Endothelial cell of umbilical vein (primary cell): Measurements from ENCODE around the gene TKT. TPM values are rescaled to one million over a fixed set of nuclear protein-coding genes. Genes with fewer than 3 reads are reported as not detected.

Source experiments
- BruUV-seq: library from RNA; stranded (reverse); fragments of 400-500 nt; replicated peaks from 2 replicates; lab custom pipeline; 2021; lab: Mats Ljungman, UMichigan
- CTCF ChIA-PET: fragments of 300-600, 350-600 bp; sonication (Branson Sonifier 250); formaldehyde crosslinking; loops from one replicate; lab custom pipeline; 2021; ENCODE audit warnings: antibody characterized with exemption, inconsistent platforms; lab: Charles Lee
- POLR2A ChIA-PET: fragments of 300-600, 350-600 bp; sonication (Branson Sonifier 250); formaldehyde crosslinking; loops from one replicate; lab custom pipeline; 2021; ENCODE audit warnings: antibody characterized with exemption, inconsistent platforms; lab: Charles Lee
- DNase-seq: peaks from one replicate; pipeline ENCODE4 v3.0.0-alpha.2; 2011; ENCODE audit warnings: low read depth, low spot score
- FAIRE-seq: peaks from 2 replicates; lab custom pipeline; 2011; peaks lifted over from hg19 to GRCh38; lab: Jason Lieb, UNC
- H2AFZ ChIP-seq: 2 replicates; pipeline ENCODE4 v1.6.0; 2012; ENCODE audit warnings: low read depth, low read length, control low read depth, inconsistent platforms
- H3K27ac ChIP-seq: 2 replicates; pipeline ENCODE4 v1.5.1; 2011; ENCODE audit warnings: low read depth, mild to moderate bottlenecking, control low read depth, low read length, moderate library complexity; ENCODE audit not compliant: insufficient read depth
- H3K27me3 ChIP-seq, 2 experiments: 2 replicates each; pipeline versions ENCODE4 v1.6.0 to v1.6.1; 2011; ENCODE audit warnings: low read length in 2 of 2, mixed read lengths in 1 of 2; ENCODE audit not compliant: control insufficient read depth in 2 of 2, insufficient read depth in 2 of 2
- H3K36me3 ChIP-seq, 2 experiments: 2 replicates in 1 of 2; 3 replicates in 1 of 2; pipeline ENCODE4 v1.5.1; 2011; ENCODE audit warnings: low read length in 2 of 2, mild to moderate bottlenecking in 1 of 2, moderate library complexity in 1 of 2; ENCODE audit not compliant: control insufficient read depth in 2 of 2, insufficient read depth in 2 of 2; ENCODE audit errors: extremely low read depth in 1 of 2
- H3K4me1 ChIP-seq: 3 replicates; pipeline ENCODE4 v1.5.1; 2011; ENCODE audit warnings: mild to moderate bottlenecking, low read length; ENCODE audit not compliant: control insufficient read depth, insufficient read depth; ENCODE audit errors: extremely low read depth
- H3K4me2 ChIP-seq: 2 replicates; pipeline ENCODE4 v1.6.1; 2011; ENCODE audit warnings: low read length, control low read depth, mixed read lengths; ENCODE audit not compliant: insufficient read depth
- H3K4me3 ChIP-seq, 3 experiments: fragments of 200-600 bp in 1 of 3; sonication (generic), shearing (Covaris generic) in 1 of 3; replicated peaks in 1 of 3; 2 replicates each; pipeline ENCODE4 v1.5.1; 2011 to 2016; ENCODE audit warnings: control low read depth in 3 of 3, low read length in 3 of 3, mild to moderate bottlenecking in 2 of 3, inconsistent platforms in 1 of 3, low read depth in 1 of 3, moderate library complexity in 1 of 3; ENCODE audit not compliant: insufficient read depth in 1 of 3
- H3K79me2 ChIP-seq: 2 replicates; pipeline ENCODE4 v1.6.0; 2012; ENCODE audit warnings: low read length, inconsistent platforms; ENCODE audit not compliant: control insufficient read depth, insufficient read depth
- H3K9ac ChIP-seq: replicated peaks from 2 replicates; pipeline ENCODE3; 2011; ENCODE audit warnings: low read length, control low read depth; ENCODE audit not compliant: insufficient read depth; ENCODE audit errors: extremely low read depth
- H3K9me1 ChIP-seq: replicated peaks from 3 replicates; pipeline ENCODE4 v1.6.0; 2011; ENCODE audit warnings: mild to moderate bottlenecking, low read length; ENCODE audit not compliant: control insufficient read depth, insufficient read depth; ENCODE audit errors: extremely low read depth
- H3K9me3 ChIP-seq: replicated peaks from 2 replicates; pipeline ENCODE4 v1.5.1; 2012; ENCODE audit warnings: low read length, inconsistent platforms; ENCODE audit not compliant: control insufficient read depth, insufficient read depth
- H4K20me1 ChIP-seq: replicated peaks from 2 replicates; pipeline ENCODE3; 2011; ENCODE audit warnings: mild to moderate bottlenecking, low read length; ENCODE audit not compliant: control insufficient read depth, insufficient read depth; ENCODE audit errors: extremely low read depth
- CTCF ChIP-seq, 2 donors: IDR thresholded peaks; 1 replicate in 1 of 2; 2 replicates in 1 of 2; pipeline ENCODE4 v1.5.1; 2011; ENCODE audit warnings: low read length in 2 of 2, mild to moderate bottlenecking in 2 of 2, moderate library complexity in 2 of 2, control low read depth in 1 of 2, inconsistent platforms in 1 of 2, low read depth in 1 of 2; ENCODE audit not compliant: insufficient read depth in 1 of 2; ENCODE audit errors: extremely low read depth in 1 of 2
- EZH2 ChIP-seq: IDR thresholded peaks from 2 replicates; pipeline ENCODE4 v1.6.1; 2012; ENCODE audit warnings: borderline replicate concordance, low read depth, mild to moderate bottlenecking, moderate library complexity, low read length, inconsistent platforms; ENCODE audit not compliant: severe bottlenecking
- FOS ChIP-seq: IDR thresholded peaks from 2 replicates; pipeline ENCODE4 v1.6.1; 2011; ENCODE audit warnings: mild to moderate bottlenecking, low read length, moderate library complexity, borderline replicate concordance; ENCODE audit not compliant: insufficient read depth
- GATA2 ChIP-seq: IDR thresholded peaks from 2 replicates; pipeline ENCODE4 v1.7.0; 2011; ENCODE audit warnings: low read depth, mild to moderate bottlenecking, moderate library complexity, mixed read lengths, low read length; ENCODE audit not compliant: insufficient read length, insufficient read depth
- JUN ChIP-seq: IDR thresholded peaks from 2 replicates; pipeline ENCODE4 v1.6.1; 2011; ENCODE audit warnings: borderline replicate concordance, low read depth; ENCODE audit not compliant: insufficient read length, insufficient read depth
- MAX ChIP-seq: IDR thresholded peaks from 2 replicates; pipeline ENCODE4 v1.6.1; 2011; ENCODE audit not compliant: insufficient read depth, insufficient read length
- MYC ChIP-seq: IDR thresholded peaks from one replicate; pipeline ENCODE4 v1.6.1; 2011; ENCODE audit warnings: mild to moderate bottlenecking, low read depth, low read length
- POLR2A ChIP-seq: IDR thresholded peaks from 2 replicates; pipeline ENCODE4 v1.6.1; 2012; ENCODE audit warnings: low read depth, mild to moderate bottlenecking, control low read depth, low read length
- POLR2AphosphoS5 ChIP-seq: IDR thresholded peaks from 2 replicates; pipeline ENCODE4 v1.6.1; 2012; ENCODE audit warnings: low read depth, mild to moderate bottlenecking, control low read depth, low read length, moderate library complexity; ENCODE audit not compliant: insufficient read depth
- dilution Hi-C: fragments of 300-500 bp; cut with MboI; formaldehyde crosslinking; loops from one replicate; pipeline ENCODE4 v1.15.0; 2019; ENCODE audit warnings: low sequenced_read_pairs; ENCODE audit not compliant: extremely low pct_ligation_motif_present
- intact Hi-C: fragments of 100-400 bp; cut with micrococcal nuclease; formaldehyde crosslinking; loops from one replicate; pipeline ENCODE4 v1.10.0; 2022
- polyA plus RNA-seq, 4 experiments: library from polyadenylated mRNA; depleted of rRNA in 3 of 4; stranded (reverse) in 3 of 4; unstranded in 1 of 4; fragments of >200 nt; gene quantifications; 2 replicates each; pipeline versions ENCODE4 v1.2.1 to v1.2.3, GENCODE V29; 2011 to 2012; ENCODE audit warnings: missing spikeins in 1 of 4
- total RNA-seq: library from RNA; stranded (reverse); gene quantifications from 2 replicates; pipeline ENCODE4 v1.2.3, GENCODE V29; 2021

TKT gene
- total and polyA plus RNA-seq, 2 donors (not counting 3 experiments of a cell fraction or from before 2014, with no cell fraction given): 287 to 586 TPM

- intact Hi-C loops: loop anchor here (5.0 kb wide), 1 partner anchor 73 kb away; no protein-coding TSS in a partner anchor
- CTCF ChIA-PET: no interaction called here
- Histone ChIP-seq H3K36me3 (peaks cover 41 to 51% of the 10 kb centered on the region in 2 experiments), H3K4me1 (no peaks in the 10 kb centered on the region), H3K27ac (no peak overlapping the region), H3K9me1 (no peaks in the 10 kb centered on the region), H3K9me3 (no peaks in the 10 kb centered on the region), H3K4me3 (no peak overlapping the region), H4K20me1 (no peaks in the 10 kb centered on the region), H2AFZ (no peak overlapping the region), H3K79me2 (peaks cover 2% of the 10 kb centered on the region), H3K9ac (no peak overlapping the region), H3K4me2 (no peak overlapping the region), H3K27me3 (no peaks in the 10 kb centered on the region)
- no TSS peak for BruUV-seq
- no peak for FAIRE-seq
- POLR2A ChIA-PET: no interaction called here
- no peak for DNase-seq
- dilution Hi-C loops: no loop called here
- TF ChIP-seq MYC (no peak), EZH2 (no peak), MAX (no peak), GATA2 (no peak), JUN (no peak)
Measured at GRCh38 chr3:53224026-53224425, 31.8 kb downstream of the TKT start.

- no TSS peak for BruUV-seq
- Histone ChIP-seq H3K27me3 (no peaks in the 10 kb centered on the region), H3K9me3 (no peaks in the 10 kb centered on the region), H3K4me2 (no peak overlapping the region), H3K4me1 (no peaks in the 10 kb centered on the region), H4K20me1 (no peaks in the 10 kb centered on the region), H3K36me3 (peaks cover 36 to 46% of the 10 kb centered on the region in 2 experiments), H3K79me2 (peaks cover 2% of the 10 kb centered on the region), H3K4me3 (no peak overlapping the region), H3K27ac (no peak overlapping the region), H3K9ac (no peak overlapping the region), H3K9me1 (no peaks in the 10 kb centered on the region), H2AFZ (no peak overlapping the region)
- FAIRE-seq (no peak), DNase-seq (no peak)
- TF ChIP-seq MYC (no peak), JUN (no peak), POLR2A (no peak), FOS (no peak), GATA2 (no peak), CTCF (IDR thresholded peaks at IDR 0.05; ENCODE audit: extremely low read depth in 1 of 2, insufficient read depth in 1 of 2, low read depth in 1 of 2, low read length in 2 of 2) (no peak), POLR2AphosphoS5 (no peak), MAX (no peak), EZH2 (no peak)
- intact Hi-C loops: loop anchor here (5.0 kb wide), 1 partner anchor 74 kb away; no protein-coding TSS in a partner anchor
- POLR2A ChIA-PET: no interaction called here
- dilution Hi-C loops: no loop called here
- CTCF ChIA-PET: interaction anchor here (1.1 kb wide), 1 partner anchor 109 kb away, joined by 3 read pairs; no protein-coding TSS in a partner anchor
Measured at GRCh38 chr3:53223541-53223966, 32.3 kb downstream of the TKT start.
